WTC11 (cell line): ENCODE results near the gene MORC1. TPM values are rescaled to one million over a fixed set of nuclear protein-coding genes. Genes with fewer than 3 reads are reported as not detected.

Source experiments
- ATAC-seq: fragments of 200-7000 bp; cut with Tn5 transposase; 2 replicates; pipeline ENCODE4 v1.10.0; 2021; ENCODE audit warnings: mild to moderate bottlenecking, moderate library complexity
- CTCF ChIA-PET: fragments of 300-600 bp; sonication (Branson Sonifier 250); formaldehyde crosslinking; loops from one replicate; lab custom pipeline; 2021; ENCODE audit warnings: antibody characterized with exemption; lab: Charles Lee
- POLR2A ChIA-PET: fragments of 350-600 bp; sonication (Branson Sonifier 250); formaldehyde crosslinking; loops from one replicate; lab custom pipeline; 2021; ENCODE audit warnings: antibody characterized with exemption; lab: Charles Lee
- DNase-seq: peaks from one replicate; pipeline ENCODE4 v3.0.0; 2021; ENCODE audit warnings: low spot score
- H3K27ac Mint-ChIP-seq: 2 replicates; pipeline ENCODE4 v1.8.0; 2021; ENCODE audit warnings: mixed read lengths
- H3K27me3 Mint-ChIP-seq: 2 replicates; pipeline ENCODE4 v1.8.0; 2021; ENCODE audit warnings: low read depth, mild to moderate bottlenecking, moderate library complexity, mixed read lengths
- H3K36me3 Mint-ChIP-seq: 2 replicates; pipeline ENCODE4 v1.8.0; 2021; ENCODE audit warnings: mixed read lengths
- H3K4me1 Mint-ChIP-seq: 2 replicates; pipeline ENCODE4 v1.8.0; 2022; ENCODE audit warnings: mixed read lengths
- H3K4me3 Mint-ChIP-seq: 2 replicates; pipeline ENCODE4 v1.8.0; 2021; ENCODE audit warnings: mild to moderate bottlenecking, moderate library complexity, mixed read lengths
- H3K9me3 Mint-ChIP-seq: 2 replicates; pipeline ENCODE4 v1.8.0; 2021; ENCODE audit warnings: mixed read lengths
- FOXK1 ChIP-seq: sonication (generic); formaldehyde crosslinking; IDR thresholded peaks from 2 replicates; pipeline ENCODE4 v1.8.0; 2022; ENCODE audit warnings: mild to moderate bottlenecking, moderate library complexity, missing genetic modification reagents
- NR2C2 ChIP-seq: sonication (generic); formaldehyde crosslinking; IDR thresholded peaks from 2 replicates; pipeline ENCODE4 v1.8.0; 2022; ENCODE audit warnings: mild to moderate bottlenecking, missing genetic modification reagents
- SMAD4 ChIP-seq: sonication (generic); formaldehyde crosslinking; IDR thresholded peaks from 2 replicates; pipeline ENCODE4 v1.8.0; 2022; ENCODE audit warnings: mild to moderate bottlenecking, missing genetic modification reagents
- TEAD1 ChIP-seq: sonication (generic); formaldehyde crosslinking; IDR thresholded peaks from 2 replicates; pipeline ENCODE4 v1.8.0; 2022; ENCODE audit warnings: mild to moderate bottlenecking, missing genetic modification reagents
- TP53 ChIP-seq: sonication (generic); formaldehyde crosslinking; IDR thresholded peaks from 2 replicates; pipeline ENCODE4 v1.8.1; 2023; ENCODE audit warnings: mild to moderate bottlenecking, missing genetic modification reagents
- ZNF232 ChIP-seq: sonication (generic); formaldehyde crosslinking; IDR thresholded peaks from 2 replicates; pipeline ENCODE4 v1.8.0; 2022; ENCODE audit warnings: mild to moderate bottlenecking, missing genetic modification reagents
- ZNF263 ChIP-seq: sonication (generic); formaldehyde crosslinking; IDR thresholded peaks from 2 replicates; pipeline ENCODE4 v1.8.1; 2022; ENCODE audit warnings: low read depth, mild to moderate bottlenecking, moderate library complexity, missing genetic modification reagents
- ZNF423 ChIP-seq: fragments of 250-450 bp; sonication (Bioruptor Pico); IDR thresholded peaks from 2 replicates; pipeline ENCODE4 v2.1.2; 2022; ENCODE audit warnings: mild to moderate bottlenecking, moderate library complexity
- total RNA-seq: library from RNA; stranded (reverse); gene quantifications from 3 replicates; pipeline ENCODE4 v1.2.3, GENCODE V29; 2021
- TF ChIP-seq, protein P1 (sequence below): fragments of 250-450 bp; sonication (Bioruptor Pico); IDR thresholded peaks from 2 replicates; pipeline ENCODE4 v1.9.0; 2021; ENCODE audit warnings: mild to moderate bottlenecking, borderline replicate concordance
- TF ChIP-seq, protein P2 (sequence below): fragments of 250-450 bp; sonication (Bioruptor Pico); IDR thresholded peaks from 2 replicates; pipeline ENCODE4 v1.8.0; 2021; ENCODE audit warnings: mild to moderate bottlenecking
- TF ChIP-seq, protein P3 (sequence below): sonication (generic); formaldehyde crosslinking; IDR thresholded peaks from 2 replicates; pipeline ENCODE4 v1.8.0; 2023; ENCODE audit warnings: mild to moderate bottlenecking, missing genetic modification reagents
- TF ChIP-seq, protein P4 (sequence below): sonication (generic); formaldehyde crosslinking; IDR thresholded peaks from 2 replicates; pipeline ENCODE4 v1.8.1; 2023; ENCODE audit warnings: mild to moderate bottlenecking, missing genetic modification reagents
- TF ChIP-seq, protein P5 (sequence below): sonication (generic); formaldehyde crosslinking; IDR thresholded peaks from 2 replicates; pipeline ENCODE4 v1.8.1; 2023; ENCODE audit warnings: mild to moderate bottlenecking, missing genetic modification reagents, moderate library complexity
- TF ChIP-seq, protein P6 (sequence below): sonication (generic); formaldehyde crosslinking; IDR thresholded peaks from 2 replicates; pipeline ENCODE4 v1.8.1; 2023; ENCODE audit warnings: mild to moderate bottlenecking, moderate library complexity, missing genetic modification reagents
- TF ChIP-seq, protein P7 (sequence below): sonication (generic); formaldehyde crosslinking; IDR thresholded peaks from 2 replicates; pipeline ENCODE4 v1.8.1; 2022; ENCODE audit warnings: mild to moderate bottlenecking, moderate library complexity, missing genetic modification reagents
- TF ChIP-seq, protein P8 (sequence below): sonication (generic); formaldehyde crosslinking; IDR thresholded peaks from 2 replicates; pipeline ENCODE4 v1.8.0; 2023; ENCODE audit warnings: missing genetic modification reagents
- TF ChIP-seq, protein P9 (sequence below): fragments of 200-600 bp; IDR thresholded peaks from 2 replicates; pipeline ENCODE4 v1.8.0; 2022; ENCODE audit warnings: antibody characterized with exemption

Gene MORC1
- total RNA-seq, 1 experiment from 2014 or later = not detected

DNA sequence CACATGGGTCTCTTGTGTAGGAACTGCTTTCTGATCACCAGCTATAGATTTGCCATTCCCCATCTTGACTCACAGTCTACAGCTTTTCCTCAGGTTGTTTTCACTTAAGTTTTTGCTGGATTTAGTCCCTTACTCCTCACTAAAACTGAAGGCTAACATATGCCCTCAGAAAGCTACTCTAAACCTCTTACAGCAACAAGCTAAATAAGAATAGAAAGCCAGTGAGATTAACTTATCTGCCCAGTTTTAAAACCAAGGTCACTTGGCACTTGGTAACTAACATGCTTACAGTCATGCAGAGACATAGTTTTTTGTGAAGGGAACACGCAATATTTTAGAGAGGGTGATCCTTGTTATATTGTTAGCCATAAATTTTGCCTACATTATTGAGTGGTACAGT, 164.2 kb downstream of the MORC1 start, which contains the start of gene GUCA1C:
Gene GUCA1C (minus strand): TSS at position 180 of the 400 bp plus-strand sequence. CDS start 117 bp downstream, at position 63.
- Mint-ChIP-seq H3K4me3 (no peak within 1 kb of the TSS), H3K9me3 (no peaks in the 10 kb centered on the region), H3K36me3 (no peaks in the 10 kb centered on the region), H3K4me1 (no peaks in the 10 kb centered on the region), H3K27ac (0 out of 2 replicates have a peak within 1 kb of the TSS, but pooled peaks have one; percentile 28), H3K27me3 (no peaks in the 10 kb centered on the region)
- DNase-seq = no peak
- POLR2A ChIA-PET = no interaction called here
- CTCF ChIA-PET = interaction anchor here (0.5 kb wide), 1 partner anchor 129 kb away, joined by 3 read pairs; no protein-coding TSS in a partner anchor
- TF ChIP-seq, protein P1, sequence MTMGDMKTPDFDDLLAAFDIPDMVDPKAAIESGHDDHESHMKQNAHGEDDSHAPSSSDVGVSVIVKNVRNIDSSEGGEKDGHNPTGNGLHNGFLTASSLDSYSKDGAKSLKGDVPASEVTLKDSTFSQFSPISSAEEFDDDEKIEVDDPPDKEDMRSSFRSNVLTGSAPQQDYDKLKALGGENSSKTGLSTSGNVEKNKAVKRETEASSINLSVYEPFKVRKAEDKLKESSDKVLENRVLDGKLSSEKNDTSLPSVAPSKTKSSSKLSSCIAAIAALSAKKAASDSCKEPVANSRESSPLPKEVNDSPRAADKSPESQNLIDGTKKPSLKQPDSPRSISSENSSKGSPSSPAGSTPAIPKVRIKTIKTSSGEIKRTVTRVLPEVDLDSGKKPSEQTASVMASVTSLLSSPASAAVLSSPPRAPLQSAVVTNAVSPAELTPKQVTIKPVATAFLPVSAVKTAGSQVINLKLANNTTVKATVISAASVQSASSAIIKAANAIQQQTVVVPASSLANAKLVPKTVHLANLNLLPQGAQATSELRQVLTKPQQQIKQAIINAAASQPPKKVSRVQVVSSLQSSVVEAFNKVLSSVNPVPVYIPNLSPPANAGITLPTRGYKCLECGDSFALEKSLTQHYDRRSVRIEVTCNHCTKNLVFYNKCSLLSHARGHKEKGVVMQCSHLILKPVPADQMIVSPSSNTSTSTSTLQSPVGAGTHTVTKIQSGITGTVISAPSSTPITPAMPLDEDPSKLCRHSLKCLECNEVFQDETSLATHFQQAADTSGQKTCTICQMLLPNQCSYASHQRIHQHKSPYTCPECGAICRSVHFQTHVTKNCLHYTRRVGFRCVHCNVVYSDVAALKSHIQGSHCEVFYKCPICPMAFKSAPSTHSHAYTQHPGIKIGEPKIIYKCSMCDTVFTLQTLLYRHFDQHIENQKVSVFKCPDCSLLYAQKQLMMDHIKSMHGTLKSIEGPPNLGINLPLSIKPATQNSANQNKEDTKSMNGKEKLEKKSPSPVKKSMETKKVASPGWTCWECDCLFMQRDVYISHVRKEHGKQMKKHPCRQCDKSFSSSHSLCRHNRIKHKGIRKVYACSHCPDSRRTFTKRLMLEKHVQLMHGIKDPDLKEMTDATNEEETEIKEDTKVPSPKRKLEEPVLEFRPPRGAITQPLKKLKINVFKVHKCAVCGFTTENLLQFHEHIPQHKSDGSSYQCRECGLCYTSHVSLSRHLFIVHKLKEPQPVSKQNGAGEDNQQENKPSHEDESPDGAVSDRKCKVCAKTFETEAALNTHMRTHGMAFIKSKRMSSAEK (CRISPR knock-in tag) = no peak
- TF ChIP-seq ZNF263 (CRISPR knock-in tag) (no peak), TP53 (no peak), ZNF423 (CRISPR knock-in tag) (no peak), NR2C2 (no peak), FOXK1 (CRISPR knock-in tag) (no peak), SMAD4 (CRISPR knock-in tag) (no peak), TEAD1 (CRISPR knock-in tag) (no peak), ZNF232 (CRISPR knock-in tag) (no peak)
- TF ChIP-seq, protein P2, sequence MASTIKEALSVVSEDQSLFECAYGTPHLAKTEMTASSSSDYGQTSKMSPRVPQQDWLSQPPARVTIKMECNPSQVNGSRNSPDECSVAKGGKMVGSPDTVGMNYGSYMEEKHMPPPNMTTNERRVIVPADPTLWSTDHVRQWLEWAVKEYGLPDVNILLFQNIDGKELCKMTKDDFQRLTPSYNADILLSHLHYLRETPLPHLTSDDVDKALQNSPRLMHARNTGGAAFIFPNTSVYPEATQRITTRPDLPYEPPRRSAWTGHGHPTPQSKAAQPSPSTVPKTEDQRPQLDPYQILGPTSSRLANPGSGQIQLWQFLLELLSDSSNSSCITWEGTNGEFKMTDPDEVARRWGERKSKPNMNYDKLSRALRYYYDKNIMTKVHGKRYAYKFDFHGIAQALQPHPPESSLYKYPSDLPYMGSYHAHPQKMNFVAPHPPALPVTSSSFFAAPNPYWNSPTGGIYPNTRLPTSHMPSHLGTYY = no peak
- TF ChIP-seq, protein P3, sequence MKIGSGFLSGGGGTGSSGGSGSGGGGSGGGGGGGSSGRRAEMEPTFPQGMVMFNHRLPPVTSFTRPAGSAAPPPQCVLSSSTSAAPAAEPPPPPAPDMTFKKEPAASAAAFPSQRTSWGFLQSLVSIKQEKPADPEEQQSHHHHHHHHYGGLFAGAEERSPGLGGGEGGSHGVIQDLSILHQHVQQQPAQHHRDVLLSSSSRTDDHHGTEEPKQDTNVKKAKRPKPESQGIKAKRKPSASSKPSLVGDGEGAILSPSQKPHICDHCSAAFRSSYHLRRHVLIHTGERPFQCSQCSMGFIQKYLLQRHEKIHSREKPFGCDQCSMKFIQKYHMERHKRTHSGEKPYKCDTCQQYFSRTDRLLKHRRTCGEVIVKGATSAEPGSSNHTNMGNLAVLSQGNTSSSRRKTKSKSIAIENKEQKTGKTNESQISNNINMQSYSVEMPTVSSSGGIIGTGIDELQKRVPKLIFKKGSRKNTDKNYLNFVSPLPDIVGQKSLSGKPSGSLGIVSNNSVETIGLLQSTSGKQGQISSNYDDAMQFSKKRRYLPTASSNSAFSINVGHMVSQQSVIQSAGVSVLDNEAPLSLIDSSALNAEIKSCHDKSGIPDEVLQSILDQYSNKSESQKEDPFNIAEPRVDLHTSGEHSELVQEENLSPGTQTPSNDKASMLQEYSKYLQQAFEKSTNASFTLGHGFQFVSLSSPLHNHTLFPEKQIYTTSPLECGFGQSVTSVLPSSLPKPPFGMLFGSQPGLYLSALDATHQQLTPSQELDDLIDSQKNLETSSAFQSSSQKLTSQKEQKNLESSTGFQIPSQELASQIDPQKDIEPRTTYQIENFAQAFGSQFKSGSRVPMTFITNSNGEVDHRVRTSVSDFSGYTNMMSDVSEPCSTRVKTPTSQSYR (CRISPR knock-in tag) = no peak
- TF ChIP-seq, protein P4, sequence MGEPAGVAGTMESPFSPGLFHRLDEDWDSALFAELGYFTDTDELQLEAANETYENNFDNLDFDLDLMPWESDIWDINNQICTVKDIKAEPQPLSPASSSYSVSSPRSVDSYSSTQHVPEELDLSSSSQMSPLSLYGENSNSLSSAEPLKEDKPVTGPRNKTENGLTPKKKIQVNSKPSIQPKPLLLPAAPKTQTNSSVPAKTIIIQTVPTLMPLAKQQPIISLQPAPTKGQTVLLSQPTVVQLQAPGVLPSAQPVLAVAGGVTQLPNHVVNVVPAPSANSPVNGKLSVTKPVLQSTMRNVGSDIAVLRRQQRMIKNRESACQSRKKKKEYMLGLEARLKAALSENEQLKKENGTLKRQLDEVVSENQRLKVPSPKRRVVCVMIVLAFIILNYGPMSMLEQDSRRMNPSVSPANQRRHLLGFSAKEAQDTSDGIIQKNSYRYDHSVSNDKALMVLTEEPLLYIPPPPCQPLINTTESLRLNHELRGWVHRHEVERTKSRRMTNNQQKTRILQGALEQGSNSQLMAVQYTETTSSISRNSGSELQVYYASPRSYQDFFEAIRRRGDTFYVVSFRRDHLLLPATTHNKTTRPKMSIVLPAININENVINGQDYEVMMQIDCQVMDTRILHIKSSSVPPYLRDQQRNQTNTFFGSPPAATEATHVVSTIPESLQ (CRISPR knock-in tag) = no peak
- TF ChIP-seq, protein P5, sequence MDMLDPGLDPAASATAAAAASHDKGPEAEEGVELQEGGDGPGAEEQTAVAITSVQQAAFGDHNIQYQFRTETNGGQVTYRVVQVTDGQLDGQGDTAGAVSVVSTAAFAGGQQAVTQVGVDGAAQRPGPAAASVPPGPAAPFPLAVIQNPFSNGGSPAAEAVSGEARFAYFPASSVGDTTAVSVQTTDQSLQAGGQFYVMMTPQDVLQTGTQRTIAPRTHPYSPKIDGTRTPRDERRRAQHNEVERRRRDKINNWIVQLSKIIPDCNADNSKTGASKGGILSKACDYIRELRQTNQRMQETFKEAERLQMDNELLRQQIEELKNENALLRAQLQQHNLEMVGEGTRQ (CRISPR knock-in tag) = no peak
- TF ChIP-seq, protein P6, sequence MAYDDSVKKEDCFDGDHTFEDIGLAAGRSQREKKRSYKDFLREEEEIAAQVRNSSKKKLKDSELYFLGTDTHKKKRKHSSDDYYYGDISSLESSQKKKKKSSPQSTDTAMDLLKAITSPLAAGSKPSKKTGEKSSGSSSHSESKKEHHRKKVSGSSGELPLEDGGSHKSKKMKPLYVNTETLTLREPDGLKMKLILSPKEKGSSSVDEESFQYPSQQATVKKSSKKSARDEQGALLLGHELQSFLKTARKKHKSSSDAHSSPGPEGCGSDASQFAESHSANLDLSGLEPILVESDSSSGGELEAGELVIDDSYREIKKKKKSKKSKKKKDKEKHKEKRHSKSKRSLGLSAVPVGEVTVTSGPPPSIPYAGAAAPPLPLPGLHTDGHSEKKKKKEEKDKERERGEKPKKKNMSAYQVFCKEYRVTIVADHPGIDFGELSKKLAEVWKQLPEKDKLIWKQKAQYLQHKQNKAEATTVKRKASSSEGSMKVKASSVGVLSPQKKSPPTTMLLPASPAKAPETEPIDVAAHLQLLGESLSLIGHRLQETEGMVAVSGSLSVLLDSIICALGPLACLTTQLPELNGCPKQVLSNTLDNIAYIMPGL (CRISPR knock-in tag) = no peak
- TF ChIP-seq, protein P7, sequence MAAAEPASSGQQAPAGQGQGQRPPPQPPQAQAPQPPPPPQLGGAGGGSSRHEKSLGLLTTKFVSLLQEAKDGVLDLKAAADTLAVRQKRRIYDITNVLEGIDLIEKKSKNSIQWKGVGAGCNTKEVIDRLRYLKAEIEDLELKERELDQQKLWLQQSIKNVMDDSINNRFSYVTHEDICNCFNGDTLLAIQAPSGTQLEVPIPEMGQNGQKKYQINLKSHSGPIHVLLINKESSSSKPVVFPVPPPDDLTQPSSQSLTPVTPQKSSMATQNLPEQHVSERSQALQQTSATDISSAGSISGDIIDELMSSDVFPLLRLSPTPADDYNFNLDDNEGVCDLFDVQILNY (CRISPR knock-in tag) = no peak
- TF ChIP-seq, protein P8, sequence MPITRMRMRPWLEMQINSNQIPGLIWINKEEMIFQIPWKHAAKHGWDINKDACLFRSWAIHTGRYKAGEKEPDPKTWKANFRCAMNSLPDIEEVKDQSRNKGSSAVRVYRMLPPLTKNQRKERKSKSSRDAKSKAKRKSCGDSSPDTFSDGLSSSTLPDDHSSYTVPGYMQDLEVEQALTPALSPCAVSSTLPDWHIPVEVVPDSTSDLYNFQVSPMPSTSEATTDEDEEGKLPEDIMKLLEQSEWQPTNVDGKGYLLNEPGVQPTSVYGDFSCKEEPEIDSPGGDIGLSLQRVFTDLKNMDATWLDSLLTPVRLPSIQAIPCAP = no peak
- TF ChIP-seq, protein P9, sequence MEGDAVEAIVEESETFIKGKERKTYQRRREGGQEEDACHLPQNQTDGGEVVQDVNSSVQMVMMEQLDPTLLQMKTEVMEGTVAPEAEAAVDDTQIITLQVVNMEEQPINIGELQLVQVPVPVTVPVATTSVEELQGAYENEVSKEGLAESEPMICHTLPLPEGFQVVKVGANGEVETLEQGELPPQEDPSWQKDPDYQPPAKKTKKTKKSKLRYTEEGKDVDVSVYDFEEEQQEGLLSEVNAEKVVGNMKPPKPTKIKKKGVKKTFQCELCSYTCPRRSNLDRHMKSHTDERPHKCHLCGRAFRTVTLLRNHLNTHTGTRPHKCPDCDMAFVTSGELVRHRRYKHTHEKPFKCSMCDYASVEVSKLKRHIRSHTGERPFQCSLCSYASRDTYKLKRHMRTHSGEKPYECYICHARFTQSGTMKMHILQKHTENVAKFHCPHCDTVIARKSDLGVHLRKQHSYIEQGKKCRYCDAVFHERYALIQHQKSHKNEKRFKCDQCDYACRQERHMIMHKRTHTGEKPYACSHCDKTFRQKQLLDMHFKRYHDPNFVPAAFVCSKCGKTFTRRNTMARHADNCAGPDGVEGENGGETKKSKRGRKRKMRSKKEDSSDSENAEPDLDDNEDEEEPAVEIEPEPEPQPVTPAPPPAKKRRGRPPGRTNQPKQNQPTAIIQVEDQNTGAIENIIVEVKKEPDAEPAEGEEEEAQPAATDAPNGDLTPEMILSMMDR = no peak
- no peak for ATAC-seq
